ENCODE results near the gene CDHR3.

GRCh38 chr7:105976868-105977267 is 13.8 kb downstream of the CDHR3 start:
- TF ChIP-seq, protein P1, sequence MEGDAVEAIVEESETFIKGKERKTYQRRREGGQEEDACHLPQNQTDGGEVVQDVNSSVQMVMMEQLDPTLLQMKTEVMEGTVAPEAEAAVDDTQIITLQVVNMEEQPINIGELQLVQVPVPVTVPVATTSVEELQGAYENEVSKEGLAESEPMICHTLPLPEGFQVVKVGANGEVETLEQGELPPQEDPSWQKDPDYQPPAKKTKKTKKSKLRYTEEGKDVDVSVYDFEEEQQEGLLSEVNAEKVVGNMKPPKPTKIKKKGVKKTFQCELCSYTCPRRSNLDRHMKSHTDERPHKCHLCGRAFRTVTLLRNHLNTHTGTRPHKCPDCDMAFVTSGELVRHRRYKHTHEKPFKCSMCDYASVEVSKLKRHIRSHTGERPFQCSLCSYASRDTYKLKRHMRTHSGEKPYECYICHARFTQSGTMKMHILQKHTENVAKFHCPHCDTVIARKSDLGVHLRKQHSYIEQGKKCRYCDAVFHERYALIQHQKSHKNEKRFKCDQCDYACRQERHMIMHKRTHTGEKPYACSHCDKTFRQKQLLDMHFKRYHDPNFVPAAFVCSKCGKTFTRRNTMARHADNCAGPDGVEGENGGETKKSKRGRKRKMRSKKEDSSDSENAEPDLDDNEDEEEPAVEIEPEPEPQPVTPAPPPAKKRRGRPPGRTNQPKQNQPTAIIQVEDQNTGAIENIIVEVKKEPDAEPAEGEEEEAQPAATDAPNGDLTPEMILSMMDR (IDR thresholded peaks at IDR 0.05; ENCODE audit: low read length) = no peak
- TF ChIP-seq EZH2 (optimal IDR thresholded peaks at IDR 0.05; ENCODE audit: low read depth, low read length) = no peak
